Measurements from ENCODE around the gene SULT4A1.

DNA sequence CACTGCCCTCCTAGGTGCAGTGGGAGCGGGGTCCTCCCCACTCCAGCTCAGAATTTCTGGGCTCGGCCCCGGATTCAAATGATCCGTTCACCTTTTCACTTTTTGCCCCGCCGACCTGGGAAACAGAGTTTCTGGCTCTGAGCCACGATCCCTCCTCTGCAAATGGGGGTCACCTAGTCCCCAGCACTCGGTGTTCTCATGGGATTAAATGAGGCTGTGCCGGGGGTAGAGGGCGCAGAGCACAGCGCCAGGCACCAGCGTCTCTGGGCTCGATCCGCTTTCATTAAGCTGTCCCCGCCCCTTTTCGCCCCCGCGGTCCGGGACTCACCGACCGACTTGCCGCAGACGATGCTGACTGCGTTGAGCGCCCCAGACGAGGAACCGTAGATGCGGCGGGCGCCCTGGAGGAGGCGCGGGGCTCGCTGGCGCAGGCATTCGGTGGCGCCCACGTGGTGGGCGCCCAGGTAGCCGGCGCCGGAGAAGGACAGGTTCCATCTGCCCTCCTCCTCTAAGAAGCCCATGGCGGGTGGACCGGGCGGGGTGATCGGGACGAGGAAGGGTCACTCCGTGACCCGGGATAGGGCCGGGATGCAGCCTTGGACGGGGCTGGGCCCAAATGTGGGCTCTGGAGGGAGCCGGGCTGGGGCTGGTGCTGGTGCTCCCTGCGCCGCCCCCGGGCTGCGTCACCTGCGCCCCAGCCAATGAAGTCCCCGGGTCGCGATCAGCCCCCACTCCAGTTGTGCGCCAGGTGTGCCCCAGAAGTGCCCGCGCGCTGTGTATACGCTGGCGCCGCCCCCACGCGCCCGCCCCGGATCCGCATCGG is 29.3 kb upstream of the SULT4A1 start, which contains the start of gene PNPLA5:
- no peak for TF ChIP-seq POLR2A (IDR thresholded peaks at IDR 0.05; ENCODE audit: borderline replicate concordance, extremely low read depth, insufficient read depth, insufficient read length)
- TF ChIP-seq ZFX (IDR thresholded peaks at IDR 0.05): no peak; the same call in 1 of the 2 replicates
- TF ChIP-seq, protein P1, sequence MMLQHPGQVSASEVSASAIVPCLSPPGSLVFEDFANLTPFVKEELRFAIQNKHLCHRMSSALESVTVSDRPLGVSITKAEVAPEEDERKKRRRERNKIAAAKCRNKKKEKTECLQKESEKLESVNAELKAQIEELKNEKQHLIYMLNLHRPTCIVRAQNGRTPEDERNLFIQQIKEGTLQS (IDR thresholded peaks at IDR 0.05): no peak
- TF ChIP-seq, protein P2, sequence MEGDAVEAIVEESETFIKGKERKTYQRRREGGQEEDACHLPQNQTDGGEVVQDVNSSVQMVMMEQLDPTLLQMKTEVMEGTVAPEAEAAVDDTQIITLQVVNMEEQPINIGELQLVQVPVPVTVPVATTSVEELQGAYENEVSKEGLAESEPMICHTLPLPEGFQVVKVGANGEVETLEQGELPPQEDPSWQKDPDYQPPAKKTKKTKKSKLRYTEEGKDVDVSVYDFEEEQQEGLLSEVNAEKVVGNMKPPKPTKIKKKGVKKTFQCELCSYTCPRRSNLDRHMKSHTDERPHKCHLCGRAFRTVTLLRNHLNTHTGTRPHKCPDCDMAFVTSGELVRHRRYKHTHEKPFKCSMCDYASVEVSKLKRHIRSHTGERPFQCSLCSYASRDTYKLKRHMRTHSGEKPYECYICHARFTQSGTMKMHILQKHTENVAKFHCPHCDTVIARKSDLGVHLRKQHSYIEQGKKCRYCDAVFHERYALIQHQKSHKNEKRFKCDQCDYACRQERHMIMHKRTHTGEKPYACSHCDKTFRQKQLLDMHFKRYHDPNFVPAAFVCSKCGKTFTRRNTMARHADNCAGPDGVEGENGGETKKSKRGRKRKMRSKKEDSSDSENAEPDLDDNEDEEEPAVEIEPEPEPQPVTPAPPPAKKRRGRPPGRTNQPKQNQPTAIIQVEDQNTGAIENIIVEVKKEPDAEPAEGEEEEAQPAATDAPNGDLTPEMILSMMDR (IDR thresholded peaks at IDR 0.05 in 2 of 3, conservative IDR thresholded peaks at IDR 0.05 in 1 of 3; ENCODE audit: borderline replicate concordance in 1 of 3, insufficient read depth in 1 of 3, low read depth in 2 of 3, low read length in 2 of 3): no peak
- no peak for TF ChIP-seq CEBPB (IDR thresholded peaks at IDR 0.05; ENCODE audit: low read depth)
- TF ChIP-seq SP1 (IDR thresholded peaks at IDR 0.05; ENCODE audit: low read depth): no peak
- TF ChIP-seq ZNF274 (IDR thresholded peaks at IDR 0.05; ENCODE audit: low read depth, low read length): no peak
- no peak for TF ChIP-seq REST (IDR thresholded peaks at IDR 0.05; ENCODE audit: low read depth)
- no peak for TF ChIP-seq EZH2phosphoT487 (IDR thresholded peaks at IDR 0.05; ENCODE audit: borderline replicate concordance)
- TF ChIP-seq EZH2 (IDR thresholded peaks at IDR 0.05): no peak
- TF ChIP-seq EGR1 (IDR thresholded peaks at IDR 0.05; ENCODE audit: low read depth): peak; percentile 58; the same call in 1 of the 2 replicates

Data from HCT116 (cell line).